Hepatocyte (in vitro differentiated cells): ENCODE data around the gene CFH. TPM values are rescaled to one million over a fixed set of nuclear protein-coding genes. Genes with fewer than 3 reads are reported as not detected.

Experiments used
- DNase-seq: peaks from one replicate; pipeline ENCODE4 v3.0.0-alpha.2; 2016; ENCODE audit warnings: low spot score
- H2AFZ ChIP-seq: fragments of 200-600 bp; sonication (generic); 2 replicates; pipeline ENCODE4 v1.6.0; 2016; ENCODE audit warnings: antibody characterized with exemption, mild to moderate bottlenecking
- H3K27ac ChIP-seq: fragments of 200-600 bp; sonication (generic); 2 replicates; pipeline ENCODE4 v1.5.1; 2016; ENCODE audit warnings: mild to moderate bottlenecking
- H3K27me3 ChIP-seq: fragments of 200-600 bp; sonication (generic); 2 replicates; pipeline ENCODE4 v1.6.1; 2016
- H3K36me3 ChIP-seq: fragments of 200-600 bp; sonication (generic); replicated peaks from 2 replicates; pipeline ENCODE4 v1.5.1; 2016; ENCODE audit warnings: low read depth; ENCODE audit not compliant: insufficient read depth
- H3K4me1 ChIP-seq: fragments of 200-600 bp; sonication (generic); 2 replicates; pipeline ENCODE4 v1.5.1; 2016; ENCODE audit warnings: mild to moderate bottlenecking, moderate library complexity; ENCODE audit not compliant: insufficient read depth
- H3K4me2 ChIP-seq: fragments of 200-600 bp; sonication (generic); 2 replicates; pipeline ENCODE4 v1.6.0; 2016
- H3K4me3 ChIP-seq: fragments of 200-600 bp; sonication (generic); 2 replicates; pipeline ENCODE4 v1.5.1; 2016; ENCODE audit warnings: mild to moderate bottlenecking
- H3K79me2 ChIP-seq: fragments of 200-600 bp; sonication (generic); 2 replicates; pipeline ENCODE4 v1.6.0; 2017; ENCODE audit warnings: mild to moderate bottlenecking
- H3K9me2 ChIP-seq: fragments of 200-600 bp; sonication (generic); replicated peaks from 2 replicates; pipeline ENCODE4 v1.6.0; 2017; ENCODE audit warnings: mild to moderate bottlenecking; ENCODE audit not compliant: insufficient read depth
- H3K9me3 ChIP-seq: fragments of 200-600 bp; sonication (generic); 2 replicates; pipeline ENCODE4 v1.5.1; 2016; ENCODE audit warnings: low read depth, mild to moderate bottlenecking
- H4K20me1 ChIP-seq: fragments of 200-600 bp; sonication (generic); 2 replicates; pipeline ENCODE4 v1.6.0; 2016; ENCODE audit warnings: mild to moderate bottlenecking; ENCODE audit not compliant: insufficient read depth, poor library complexity, severe bottlenecking
- EZH2 ChIP-seq: fragments of 200-600 bp; sonication (generic); IDR thresholded peaks from 2 replicates; pipeline ENCODE4 v1.6.1; 2016; ENCODE audit warnings: antibody characterized with exemption, mild to moderate bottlenecking, borderline replicate concordance
- EZH2phosphoT487 ChIP-seq: fragments of 200-600 bp; sonication (generic); IDR thresholded peaks from one replicate; pipeline ENCODE4 v1.6.1; 2018; ENCODE audit warnings: antibody characterized with exemption, mild to moderate bottlenecking, low read depth, moderate library complexity; ENCODE audit not compliant: unreplicated experiment, severe bottlenecking
- WGBS: methylation state at CpG from one replicate; pipeline ENCODE4 v1.1.6; 2016; ENCODE audit warnings: low lambda C conversion rate; ENCODE audit errors: missing lambda C conversion rate; 5-methylcytosine and 5-hydroxymethylcytosine counted together
- polyA plus RNA-seq: library from polyadenylated mRNA; unstranded; fragments of >200 nt; fragmentation: Nextera tagmentation; extraction: Ambion mirVana; gene quantifications from 2 replicates; pipeline ENCODE4 v1.2.1, GENCODE V29; 2016
- total RNA-seq: library from RNA; depleted of rRNA; stranded (reverse); fragments of >200 nt; gene quantifications from 2 replicates; pipeline ENCODE4 v1.2.3, GENCODE V29; 2014
- TF ChIP-seq, protein P1 (sequence below): fragments of 200-600 bp; sonication (generic); IDR thresholded peaks from 2 replicates; pipeline ENCODE4 v1.5.1; 2016; ENCODE audit warnings: antibody characterized with exemption, mild to moderate bottlenecking; ENCODE audit not compliant: poor library complexity

CFH gene
- total and polyA plus RNA-seq, 2 experiments from 2014 or later, result 63.2 to 138 TPM

DNA sequence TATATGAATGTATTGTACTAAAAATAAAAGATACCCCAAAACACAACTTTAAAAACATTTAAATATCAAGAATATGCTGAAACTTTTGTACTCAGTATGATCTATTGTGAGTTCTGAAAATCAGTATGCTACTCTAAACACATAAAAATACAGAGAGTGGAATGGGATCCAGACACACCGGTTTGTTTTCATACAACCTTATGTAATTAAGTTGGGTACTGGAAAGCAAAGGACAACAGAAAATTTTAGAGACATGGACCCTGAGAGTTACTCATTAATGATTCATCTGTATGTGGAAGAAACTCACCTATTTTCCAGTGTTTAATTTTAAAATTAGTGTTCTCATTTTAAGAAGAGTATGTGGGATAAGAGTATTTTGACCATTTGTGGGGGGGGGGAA lies 121.9 kb downstream of the CFH start:
- H3K4me3 ChIP-seq, result no peak overlapping the region
- 94% methylated on average over 1 of the region's 1 CpG for WGBS

DNA sequence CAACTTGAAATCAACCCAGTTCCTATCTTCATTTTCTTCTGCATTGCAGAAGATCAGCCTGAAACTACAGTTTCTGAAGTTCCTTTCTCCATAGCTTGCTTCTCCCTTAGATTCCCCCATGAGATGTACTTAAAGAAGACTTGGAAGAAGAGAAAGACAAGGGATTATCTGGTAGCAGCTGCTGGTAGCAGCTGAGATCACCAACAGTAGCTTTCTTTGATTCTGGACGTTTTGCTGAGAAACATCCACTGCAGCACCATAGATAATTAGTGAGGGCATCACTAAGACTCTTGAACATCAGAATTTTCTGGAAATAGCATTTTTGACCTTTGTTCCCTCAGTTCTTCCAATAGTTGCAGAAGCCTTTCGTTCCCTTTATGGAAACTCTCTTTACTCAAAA lies 122.3 kb downstream of the CFH start:
- 65% methylated on average over 2 of the region's 2 CpGs for WGBS

More for the DNA sequence above, 121.9 kb downstream of the CFH start:
- no peaks in the 10 kb centered on the region for H3K27me3 ChIP-seq
- H3K4me1 ChIP-seq, result no peaks in the 10 kb centered on the region
- H4K20me1 ChIP-seq, result no peaks in the 10 kb centered on the region
- H3K9me3 ChIP-seq, result no peaks in the 10 kb centered on the region
- no peaks in the 10 kb centered on the region for H3K9me2 ChIP-seq
- no peaks in the 10 kb centered on the region for H3K36me3 ChIP-seq
- no peaks in the 10 kb centered on the region for H3K79me2 ChIP-seq
- no peak for TF ChIP-seq EZH2phosphoT487
- TF ChIP-seq EZH2, result no peak
- TF ChIP-seq, protein P1, sequence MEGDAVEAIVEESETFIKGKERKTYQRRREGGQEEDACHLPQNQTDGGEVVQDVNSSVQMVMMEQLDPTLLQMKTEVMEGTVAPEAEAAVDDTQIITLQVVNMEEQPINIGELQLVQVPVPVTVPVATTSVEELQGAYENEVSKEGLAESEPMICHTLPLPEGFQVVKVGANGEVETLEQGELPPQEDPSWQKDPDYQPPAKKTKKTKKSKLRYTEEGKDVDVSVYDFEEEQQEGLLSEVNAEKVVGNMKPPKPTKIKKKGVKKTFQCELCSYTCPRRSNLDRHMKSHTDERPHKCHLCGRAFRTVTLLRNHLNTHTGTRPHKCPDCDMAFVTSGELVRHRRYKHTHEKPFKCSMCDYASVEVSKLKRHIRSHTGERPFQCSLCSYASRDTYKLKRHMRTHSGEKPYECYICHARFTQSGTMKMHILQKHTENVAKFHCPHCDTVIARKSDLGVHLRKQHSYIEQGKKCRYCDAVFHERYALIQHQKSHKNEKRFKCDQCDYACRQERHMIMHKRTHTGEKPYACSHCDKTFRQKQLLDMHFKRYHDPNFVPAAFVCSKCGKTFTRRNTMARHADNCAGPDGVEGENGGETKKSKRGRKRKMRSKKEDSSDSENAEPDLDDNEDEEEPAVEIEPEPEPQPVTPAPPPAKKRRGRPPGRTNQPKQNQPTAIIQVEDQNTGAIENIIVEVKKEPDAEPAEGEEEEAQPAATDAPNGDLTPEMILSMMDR, result no peak
- no peak overlapping the region for H2AFZ ChIP-seq
- DNase-seq, result no peak
- no peak overlapping the region for H3K27ac ChIP-seq
- no peak overlapping the region for H3K4me2 ChIP-seq

DNA sequence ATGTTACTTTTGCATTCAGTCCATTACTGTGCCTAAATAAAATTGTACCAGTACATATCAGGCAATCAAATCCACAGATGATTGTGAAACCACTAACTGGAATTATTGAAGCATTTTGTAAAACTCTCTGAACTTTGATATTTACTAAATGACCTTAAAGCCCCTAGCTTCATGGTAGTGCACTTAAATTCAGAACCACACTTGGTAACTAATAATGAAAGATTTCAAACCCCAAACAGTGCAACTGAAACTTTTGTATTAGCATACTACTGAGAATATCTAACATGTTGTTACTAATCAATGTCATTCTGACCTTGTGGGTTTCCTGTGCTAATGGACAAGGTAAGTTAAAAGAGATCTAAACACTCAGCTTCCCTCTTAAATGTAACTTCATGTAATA lies 122.8 kb downstream of the CFH start, which contains the start of gene CFHR3:
TSS of gene CFHR3 (plus strand) at position 238 of the 400 bp plus-strand sequence. CDS start at position 285, 47 bp downstream.
- no peaks in the 10 kb centered on the region for H4K20me1 ChIP-seq

More for the DNA sequence above, 122.3 kb downstream of the CFH start:
- no peaks in the 10 kb centered on the region for H3K79me2 ChIP-seq
- no peak overlapping the region for H3K4me3 ChIP-seq
- DNase-seq, result no peak
- H3K36me3 ChIP-seq, result no peaks in the 10 kb centered on the region
- no peaks in the 10 kb centered on the region for H3K9me2 ChIP-seq
- H4K20me1 ChIP-seq, result no peaks in the 10 kb centered on the region
- no peaks in the 10 kb centered on the region for H3K9me3 ChIP-seq
- TF ChIP-seq EZH2phosphoT487 (no peak), EZH2 (no peak)
- TF ChIP-seq, protein P1, result no peak
- no peak overlapping the region for H3K4me2 ChIP-seq
- H3K27me3 ChIP-seq, result no peaks in the 10 kb centered on the region
- no peaks in the 10 kb centered on the region for H3K4me1 ChIP-seq
- H2AFZ ChIP-seq, result no peak overlapping the region
- no peak overlapping the region for H3K27ac ChIP-seq

DNA sequence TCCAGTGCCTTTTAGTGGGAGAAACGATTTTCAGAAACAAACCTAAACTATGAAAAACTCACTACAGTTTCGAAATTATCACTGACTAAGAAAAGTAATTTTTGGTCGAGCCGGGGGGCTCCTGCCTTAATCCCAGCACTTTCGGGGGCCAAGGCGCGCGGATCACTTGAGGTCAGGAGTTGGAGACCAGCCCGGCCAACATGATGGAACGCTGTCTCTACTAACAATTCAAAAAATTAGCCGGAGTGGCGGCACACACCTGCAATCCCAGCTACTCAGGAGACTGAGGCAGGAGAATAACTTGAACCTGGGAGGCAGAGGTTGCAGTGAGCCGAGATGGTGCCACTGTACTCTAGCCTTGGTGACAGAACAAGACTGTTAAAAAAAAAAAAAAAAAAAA lies 125.8 kb downstream of the CFH start:
- Histone ChIP-seq H3K4me2 (no peak overlapping the region), H3K9me3 (no peaks in the 10 kb centered on the region), H3K9me2 (no peaks in the 10 kb centered on the region), H3K27me3 (no peaks in the 10 kb centered on the region), H3K4me1 (no peaks in the 10 kb centered on the region), H3K4me3 (no peak overlapping the region), H3K79me2 (no peaks in the 10 kb centered on the region), H3K36me3 (no peaks in the 10 kb centered on the region), H2AFZ (no peak overlapping the region), H4K20me1 (no peaks in the 10 kb centered on the region), H3K27ac (no peak overlapping the region)
- DNase-seq, result no peak
- 95% methylated on average over 13 of the region's 13 CpGs for WGBS
- TF ChIP-seq EZH2, result no peak
- no peak for TF ChIP-seq EZH2phosphoT487
- TF ChIP-seq, protein P1, result no peak

More for the DNA sequence above, 122.8 kb downstream of the CFH start, which contains the start of gene CFHR3:
- Histone ChIP-seq H3K27me3 (no peaks in the 10 kb centered on the region), H3K79me2 (no peaks in the 10 kb centered on the region), H3K4me3 (no peak within 1 kb of the TSS), H3K4me2 (no peak within 1 kb of the TSS), H3K9me3 (no peaks in the 10 kb centered on the region), H3K27ac (no peak within 1 kb of the TSS), H2AFZ (no peak within 1 kb of the TSS), H3K9me2 (no peaks in the 10 kb centered on the region), H3K36me3 (no peaks in the 10 kb centered on the region), H3K4me1 (no peaks in the 10 kb centered on the region)
- no peak for TF ChIP-seq EZH2
- no peak for DNase-seq
